Effector memory CD8-positive, alpha-beta T cell (primary cell): ENCODE data around the gene SFXN5.
A peak's percentile ranks its signal among the peaks of the same experiment; 100 is the strongest.

Source experiments
- ATAC-seq: fragments of 150-1000 bp; cut with Tn5 transposase; replicated peaks from 2 replicates; pipeline ENCODE4 v1.10.0; 2021; ENCODE audit warnings: mild to moderate bottlenecking, moderate library complexity
- DNase-seq, 3 experiments: peaks; one replicate each; pipeline ENCODE4 v3.0.0; 2021
- H3K27ac Mint-ChIP-seq, 2 donors: one replicate each; pipeline ENCODE4 v1.8.0; 2022; ENCODE audit warnings: mild to moderate bottlenecking in 2 of 2, mixed read lengths in 2 of 2, moderate library complexity in 2 of 2
- H3K27me3 Mint-ChIP-seq, 2 donors: one replicate each; pipeline ENCODE4 v1.8.0; 2022; ENCODE audit warnings: mixed read lengths in 2 of 2
- H3K36me3 Mint-ChIP-seq: one replicate; pipeline ENCODE4 v1.8.0; 2022; ENCODE audit warnings: mild to moderate bottlenecking, moderate library complexity, mixed read lengths; ENCODE audit not compliant: insufficient read depth
- H3K4me1 Mint-ChIP-seq, 2 donors: one replicate each; pipeline ENCODE4 v1.8.0; 2022; ENCODE audit warnings: low read depth in 2 of 2, mixed read lengths in 2 of 2
- H3K4me3 Mint-ChIP-seq, 2 donors: one replicate each; pipeline ENCODE4 v1.8.0; 2022; ENCODE audit warnings: mild to moderate bottlenecking in 2 of 2, mixed read lengths in 2 of 2, moderate library complexity in 2 of 2
- H3K9me3 Mint-ChIP-seq, 2 donors: one replicate each; pipeline ENCODE4 v1.8.0; 2022; ENCODE audit warnings: mixed read lengths in 2 of 2

The SFXN5 gene

GRCh38 chr2:72943540-72944395, 127.7 kb downstream of the SFXN5 start:
- Mint-ChIP-seq H3K4me3 (no peak overlapping the region), H3K27me3 (peaks cover 0 to 3% of the 10 kb centered on the region in 2 donors), H3K36me3 (no peaks in the 10 kb centered on the region), H3K4me1 (no peaks in the 10 kb centered on the region), H3K9me3 (no peaks in the 10 kb centered on the region), H3K27ac (no peak overlapping the region)
- DNase-seq (no peak), ATAC-seq (no peak)

GRCh38 chr2:72942881-72943418, 128.6 kb downstream of the SFXN5 start:
- H3K36me3 Mint-ChIP-seq = no peaks in the 10 kb centered on the region
- no peaks in the 10 kb centered on the region for H3K4me1 Mint-ChIP-seq
- H3K9me3 Mint-ChIP-seq = no peaks in the 10 kb centered on the region
- no peak for DNase-seq
- no peak overlapping the region for H3K4me3 Mint-ChIP-seq
- H3K27me3 Mint-ChIP-seq = peaks cover 4 to 6% of the 10 kb centered on the region in 2 donors
- no peak overlapping the region for H3K27ac Mint-ChIP-seq
- ATAC-seq = no peak

GRCh38 chr2:72942293-72942692, 129.2 kb downstream of the SFXN5 start:
- H3K4me3 Mint-ChIP-seq = no peak overlapping the region
- H3K27ac Mint-ChIP-seq = no peak overlapping the region
- no peaks in the 10 kb centered on the region for H3K9me3 Mint-ChIP-seq
- no peak for ATAC-seq
- peaks cover 9 to 10% of the 10 kb centered on the region in 2 donors for H3K27me3 Mint-ChIP-seq
- DNase-seq = no peak
- H3K36me3 Mint-ChIP-seq = no peaks in the 10 kb centered on the region
- H3K4me1 Mint-ChIP-seq = no peaks in the 10 kb centered on the region

- no peaks in the 10 kb centered on the region for H3K9me3 Mint-ChIP-seq
- no peaks in the 10 kb centered on the region for H3K4me1 Mint-ChIP-seq
- no peak for ATAC-seq
- H3K36me3 Mint-ChIP-seq = no peaks in the 10 kb centered on the region
- no peak for DNase-seq
- H3K27me3 Mint-ChIP-seq = peaks cover 12 to 16% of the 10 kb centered on the region in 2 donors
- no peak overlapping the region for H3K27ac Mint-ChIP-seq
- no peak overlapping the region for H3K4me3 Mint-ChIP-seq
Observed at GRCh38 chr2:72940786-72941185, 130.7 kb downstream of the SFXN5 start.

GRCh38 chr2:72940361-72940760, 131.2 kb downstream of the SFXN5 start:
- H3K4me3 Mint-ChIP-seq = no peak overlapping the region
- H3K36me3 Mint-ChIP-seq = no peaks in the 10 kb centered on the region
- no peak for ATAC-seq
- no peak overlapping the region for H3K27ac Mint-ChIP-seq
- H3K9me3 Mint-ChIP-seq = no peaks in the 10 kb centered on the region
- H3K27me3 Mint-ChIP-seq = peaks cover 16 to 20% of the 10 kb centered on the region in 2 donors
- no peak for DNase-seq
- peaks cover 0 to under 1% of the 10 kb centered on the region in 2 donors for H3K4me1 Mint-ChIP-seq

GRCh38 chr2:72938455-72938854, 133.1 kb downstream of the SFXN5 start:
- no peak overlapping the region for H3K27ac Mint-ChIP-seq

GRCh38 chr2:72937356-72937669, 134.2 kb downstream of the SFXN5 start:
- Mint-ChIP-seq H3K4me1 (peaks cover 1 to 5% of the 10 kb centered on the region in 2 donors), H3K9me3 (no peaks in the 10 kb centered on the region), H3K36me3 (no peaks in the 10 kb centered on the region), H3K4me3 (no peak overlapping the region), H3K27ac (no peak overlapping the region), H3K27me3 (peaks cover 22 to 45% of the 10 kb centered on the region in 2 donors)
- no peak for DNase-seq
- no peak for ATAC-seq

More at GRCh38 chr2:72938455-72938854, 133.1 kb downstream of the SFXN5 start:
- H3K4me3 Mint-ChIP-seq = no peak overlapping the region
- H3K9me3 Mint-ChIP-seq = no peaks in the 10 kb centered on the region
- no peaks in the 10 kb centered on the region for H3K36me3 Mint-ChIP-seq
- peaks cover 22 to 39% of the 10 kb centered on the region in 2 donors for H3K27me3 Mint-ChIP-seq
- H3K4me1 Mint-ChIP-seq = peaks cover 1 to 5% of the 10 kb centered on the region in 2 donors
- no peak for ATAC-seq
- no peak for DNase-seq

GRCh38 chr2:72936660-72937355, 134.7 kb downstream of the SFXN5 start:
- ATAC-seq = no peak
- peaks cover 22 to 45% of the 10 kb centered on the region in 2 donors for H3K27me3 Mint-ChIP-seq
- DNase-seq = no peak
- no peaks in the 10 kb centered on the region for H3K9me3 Mint-ChIP-seq
- H3K36me3 Mint-ChIP-seq = no peaks in the 10 kb centered on the region
- H3K4me3 Mint-ChIP-seq = no peak overlapping the region
- peaks cover 1 to 5% of the 10 kb centered on the region in 2 donors for H3K4me1 Mint-ChIP-seq
- no peak overlapping the region for H3K27ac Mint-ChIP-seq

GRCh38 chr2:72935611-72935957, 135.9 kb downstream of the SFXN5 start:
- Mint-ChIP-seq H3K9me3 (no peaks in the 10 kb centered on the region), H3K27me3 (peaks cover 22 to 45% of the 10 kb centered on the region in 2 donors), H3K4me1 (peaks cover 1 to 5% of the 10 kb centered on the region in 2 donors), H3K27ac (no peak overlapping the region), H3K4me3 (no peak overlapping the region), H3K36me3 (no peaks in the 10 kb centered on the region)
- ATAC-seq (no peak), DNase-seq (no peak)

- H3K9me3 Mint-ChIP-seq = no peaks in the 10 kb centered on the region
- H3K4me3 Mint-ChIP-seq = no peak overlapping the region
- no peak for DNase-seq
- peaks cover 1 to 5% of the 10 kb centered on the region in 2 donors for H3K4me1 Mint-ChIP-seq
- no peaks in the 10 kb centered on the region for H3K36me3 Mint-ChIP-seq
- peak overlapping the region; percentile 9 to 41 for H3K27ac Mint-ChIP-seq
- ATAC-seq = no peak
- H3K27me3 Mint-ChIP-seq = peaks cover 22 to 45% of the 10 kb centered on the region in 2 donors
Observed at GRCh38 chr2:72934683-72935610, 136.6 kb downstream of the SFXN5 start.

- Mint-ChIP-seq H3K27me3 (peaks cover 18 to 45% of the 10 kb centered on the region in 2 donors), H3K4me1 (peaks cover 1 to 5% of the 10 kb centered on the region in 2 donors), H3K4me3 (no peak overlapping the region), H3K27ac (no peak overlapping the region), H3K36me3 (no peaks in the 10 kb centered on the region), H3K9me3 (no peaks in the 10 kb centered on the region)
- no peak for ATAC-seq
- DNase-seq = no peak
Observed at GRCh38 chr2:72933646-72934151, 137.8 kb downstream of the SFXN5 start.

GRCh38 chr2:72933207-72933606, 138.3 kb downstream of the SFXN5 start:
- H3K4me1 Mint-ChIP-seq = peaks cover 1 to 5% of the 10 kb centered on the region in 2 donors
- H3K27ac Mint-ChIP-seq = no peak overlapping the region
- no peaks in the 10 kb centered on the region for H3K9me3 Mint-ChIP-seq
- no peaks in the 10 kb centered on the region for H3K36me3 Mint-ChIP-seq
- DNase-seq (no peak), ATAC-seq (no peak)
- no peak overlapping the region for H3K4me3 Mint-ChIP-seq
- peaks cover 17 to 44% of the 10 kb centered on the region in 2 donors for H3K27me3 Mint-ChIP-seq

- H3K4me1 Mint-ChIP-seq = peaks cover 1 to 5% of the 10 kb centered on the region in 2 donors
- H3K4me3 Mint-ChIP-seq = no peak overlapping the region
- H3K27ac Mint-ChIP-seq = no peak overlapping the region
- DNase-seq = no peak
- peaks cover 14 to 40% of the 10 kb centered on the region in 2 donors for H3K27me3 Mint-ChIP-seq
- no peak for ATAC-seq
- no peaks in the 10 kb centered on the region for H3K9me3 Mint-ChIP-seq
- H3K36me3 Mint-ChIP-seq = no peaks in the 10 kb centered on the region
Observed at GRCh38 chr2:72932805-72933204, 138.7 kb downstream of the SFXN5 start.
